ENCODE measurements around the gene KIAA1586.

Gene KIAA1586

DNA sequence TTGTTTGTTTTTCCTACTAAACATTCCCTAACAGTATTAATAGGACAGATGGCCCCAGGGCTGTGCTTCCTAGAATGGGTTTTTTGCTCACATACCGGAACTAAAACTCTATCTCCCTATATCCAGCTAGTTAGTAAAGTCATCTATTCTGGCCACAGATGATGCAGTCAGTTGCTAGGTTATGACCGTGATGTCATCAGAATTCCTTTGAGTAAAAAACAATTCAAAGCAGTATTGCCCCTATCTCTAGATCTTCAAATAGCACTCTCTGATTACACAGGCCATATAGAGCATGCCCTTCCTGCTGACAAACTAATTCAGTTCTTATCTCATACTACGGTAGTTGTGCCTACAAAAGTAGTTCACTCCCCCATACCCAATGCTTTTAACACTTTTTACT lies 25.6 kb downstream of the KIAA1586 start:
- Histone ChIP-seq H3K79me2 (ENCODE audit: insufficient read depth, low read length) (no peaks in the 10 kb centered on the region), H3K9me2 (replicated peaks; ENCODE audit: low read depth, low read length) (no peaks in the 10 kb centered on the region), H3K9me3 (ENCODE audit: insufficient read depth, low read depth, low read length) (no peaks in the 10 kb centered on the region), H3K4me3 (ENCODE audit: low read length, poor library complexity, severe bottlenecking) (no peak overlapping the region), H3K36me3 (ENCODE audit: insufficient read depth, low read length) (no peaks in the 10 kb centered on the region), H3K27me3 (ENCODE audit: insufficient read depth, low read length, poor library complexity, severe bottlenecking) (no peaks in the 10 kb centered on the region), H3K9ac (ENCODE audit: low read depth, low read length, poor library complexity, severe bottlenecking) (no peak overlapping the region), H3F3A (ENCODE audit: low read depth) (no peaks in the 10 kb centered on the region), H4K20me1 (ENCODE audit: insufficient read depth, low read length, poor library complexity, severe bottlenecking) (no peaks in the 10 kb centered on the region), H2AFZ (ENCODE audit: low read length) (no peak overlapping the region), H3K4me1 (ENCODE audit: insufficient read depth, low read length, poor library complexity, severe bottlenecking) (no peaks in the 10 kb centered on the region), H3K4me2 (ENCODE audit: low read depth, low read length, poor library complexity, severe bottlenecking) (no peak overlapping the region)
- TF ChIP-seq, protein P1, sequence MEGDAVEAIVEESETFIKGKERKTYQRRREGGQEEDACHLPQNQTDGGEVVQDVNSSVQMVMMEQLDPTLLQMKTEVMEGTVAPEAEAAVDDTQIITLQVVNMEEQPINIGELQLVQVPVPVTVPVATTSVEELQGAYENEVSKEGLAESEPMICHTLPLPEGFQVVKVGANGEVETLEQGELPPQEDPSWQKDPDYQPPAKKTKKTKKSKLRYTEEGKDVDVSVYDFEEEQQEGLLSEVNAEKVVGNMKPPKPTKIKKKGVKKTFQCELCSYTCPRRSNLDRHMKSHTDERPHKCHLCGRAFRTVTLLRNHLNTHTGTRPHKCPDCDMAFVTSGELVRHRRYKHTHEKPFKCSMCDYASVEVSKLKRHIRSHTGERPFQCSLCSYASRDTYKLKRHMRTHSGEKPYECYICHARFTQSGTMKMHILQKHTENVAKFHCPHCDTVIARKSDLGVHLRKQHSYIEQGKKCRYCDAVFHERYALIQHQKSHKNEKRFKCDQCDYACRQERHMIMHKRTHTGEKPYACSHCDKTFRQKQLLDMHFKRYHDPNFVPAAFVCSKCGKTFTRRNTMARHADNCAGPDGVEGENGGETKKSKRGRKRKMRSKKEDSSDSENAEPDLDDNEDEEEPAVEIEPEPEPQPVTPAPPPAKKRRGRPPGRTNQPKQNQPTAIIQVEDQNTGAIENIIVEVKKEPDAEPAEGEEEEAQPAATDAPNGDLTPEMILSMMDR (conservative IDR thresholded peaks at IDR 0.05; ENCODE audit: low read length) = no peak
- no peak for TF ChIP-seq EZH2phosphoT487 (IDR thresholded peaks at IDR 0.05; ENCODE audit: borderline replicate concordance)

DNA sequence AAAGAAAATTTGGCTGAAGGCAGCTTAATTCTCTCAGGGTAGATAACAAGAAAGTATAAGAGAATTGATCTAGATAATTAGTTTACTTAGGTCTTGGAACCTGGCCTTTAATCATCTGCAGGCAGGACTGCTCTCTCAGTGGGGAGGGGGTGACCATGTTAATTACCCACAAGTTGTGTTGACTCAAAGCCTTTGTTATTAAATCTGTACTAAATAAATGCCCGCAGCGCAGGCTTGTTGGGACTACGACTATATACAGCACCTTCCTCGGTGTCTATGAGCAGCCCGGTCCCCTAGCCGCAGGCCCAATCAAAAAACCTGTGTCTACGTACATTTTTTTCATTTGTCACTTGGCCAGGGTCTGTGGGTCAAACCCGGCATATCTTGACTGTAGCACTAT lies 27.9 kb downstream of the KIAA1586 start:
- Histone ChIP-seq H4K20me1 (ENCODE audit: insufficient read depth, low read length, poor library complexity, severe bottlenecking) (no peaks in the 10 kb centered on the region), H3K4me1 (ENCODE audit: insufficient read depth, low read length, poor library complexity, severe bottlenecking) (no peaks in the 10 kb centered on the region), H3K9ac (ENCODE audit: low read depth, low read length, poor library complexity, severe bottlenecking) (no peak overlapping the region), H3K4me2 (ENCODE audit: low read depth, low read length, poor library complexity, severe bottlenecking) (no peak overlapping the region), H3K9me3 (ENCODE audit: insufficient read depth, low read depth, low read length) (no peaks in the 10 kb centered on the region), H3K27me3 (ENCODE audit: insufficient read depth, low read length, poor library complexity, severe bottlenecking) (no peaks in the 10 kb centered on the region), H3K79me2 (ENCODE audit: insufficient read depth, low read length) (no peaks in the 10 kb centered on the region), H3K36me3 (ENCODE audit: insufficient read depth, low read length) (no peaks in the 10 kb centered on the region), H2AFZ (ENCODE audit: low read length) (no peak overlapping the region), H3K4me3 (ENCODE audit: low read length, poor library complexity, severe bottlenecking) (no peak overlapping the region), H3K9me2 (replicated peaks; ENCODE audit: low read depth, low read length) (no peaks in the 10 kb centered on the region), H3F3A (ENCODE audit: low read depth) (no peaks in the 10 kb centered on the region)
- TF ChIP-seq, protein P1 (conservative IDR thresholded peaks at IDR 0.05; ENCODE audit: low read length) = no peak
- TF ChIP-seq EZH2phosphoT487 (IDR thresholded peaks at IDR 0.05; ENCODE audit: borderline replicate concordance) = no peak

DNA sequence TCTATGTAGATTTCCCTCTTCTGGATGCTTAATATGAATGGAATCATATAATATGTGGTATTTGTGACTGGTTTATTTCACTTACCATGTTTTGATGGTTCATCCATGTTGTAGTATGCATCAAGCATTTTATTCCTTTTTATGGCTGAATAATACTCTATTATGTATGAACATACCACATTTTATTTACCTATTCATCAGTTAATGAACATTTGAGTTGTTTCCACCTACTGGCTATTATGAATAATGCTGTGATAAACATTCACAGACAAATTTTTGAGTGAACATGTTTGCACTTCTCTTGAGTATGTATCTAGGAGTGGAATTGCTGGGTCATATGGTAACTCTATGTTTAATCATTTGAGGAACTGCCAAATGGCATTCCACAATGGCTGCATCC lies 28.6 kb downstream of the KIAA1586 start:
- Histone ChIP-seq H3K9ac (ENCODE audit: low read depth, low read length, poor library complexity, severe bottlenecking) (no peak overlapping the region), H3F3A (ENCODE audit: low read depth) (no peaks in the 10 kb centered on the region), H3K9me2 (replicated peaks; ENCODE audit: low read depth, low read length) (no peaks in the 10 kb centered on the region), H3K27me3 (ENCODE audit: insufficient read depth, low read length, poor library complexity, severe bottlenecking) (no peaks in the 10 kb centered on the region), H3K9me3 (ENCODE audit: insufficient read depth, low read depth, low read length) (no peaks in the 10 kb centered on the region), H3K79me2 (ENCODE audit: insufficient read depth, low read length) (no peaks in the 10 kb centered on the region), H3K4me1 (ENCODE audit: insufficient read depth, low read length, poor library complexity, severe bottlenecking) (no peaks in the 10 kb centered on the region), H4K20me1 (ENCODE audit: insufficient read depth, low read length, poor library complexity, severe bottlenecking) (no peaks in the 10 kb centered on the region), H3K4me3 (ENCODE audit: low read length, poor library complexity, severe bottlenecking) (no peak overlapping the region), H3K36me3 (ENCODE audit: insufficient read depth, low read length) (no peaks in the 10 kb centered on the region), H3K4me2 (ENCODE audit: low read depth, low read length, poor library complexity, severe bottlenecking) (no peak overlapping the region), H2AFZ (ENCODE audit: low read length) (no peak overlapping the region)
- TF ChIP-seq, protein P1 (conservative IDR thresholded peaks at IDR 0.05; ENCODE audit: low read length) = peak; percentile 27
- TF ChIP-seq EZH2phosphoT487 (IDR thresholded peaks at IDR 0.05; ENCODE audit: borderline replicate concordance) = no peak
